HEK293T (cell line): ENCODE results near the gene BRF1.

Source experiments
- BHLHE40 ChIP-seq: fragments of 450-650 bp; IDR thresholded peaks from 2 replicates; pipeline ENCODE4 v1.6.1; 2016; ENCODE audit warnings: mild to moderate bottlenecking, moderate library complexity, borderline replicate concordance
- CTBP1 ChIP-seq: fragments of 450-650 bp; IDR thresholded peaks from 2 replicates; pipeline ENCODE4 v1.6.1; 2016; ENCODE audit warnings: borderline replicate concordance
- ELF4 ChIP-seq: fragments of 450-650 bp; IDR thresholded peaks from 2 replicates; pipeline ENCODE4 v1.6.1; 2017; ENCODE audit warnings: antibody characterized with exemption
- FOXA1 ChIP-seq: fragments of 450-650 bp; IDR thresholded peaks from 2 replicates; pipeline ENCODE4 v1.6.1; 2016; ENCODE audit warnings: mild to moderate bottlenecking
- FOXK2 ChIP-seq: fragments of 450-650 bp; IDR thresholded peaks from 2 replicates; pipeline ENCODE4 v1.6.1; 2016; ENCODE audit warnings: mild to moderate bottlenecking
- FOXM1 ChIP-seq: fragments of 450-650 bp; IDR thresholded peaks from 2 replicates; pipeline ENCODE4 v1.6.1; 2017; ENCODE audit warnings: mild to moderate bottlenecking, borderline replicate concordance
- HDGF ChIP-seq: fragments of 450-650 bp; IDR thresholded peaks from 2 replicates; pipeline ENCODE4 v1.6.1; 2017; ENCODE audit warnings: antibody characterized with exemption, borderline replicate concordance
- LEF1 ChIP-seq: fragments of 450-650 bp; IDR thresholded peaks from 2 replicates; pipeline ENCODE4 v1.6.1; 2017; ENCODE audit warnings: mild to moderate bottlenecking, borderline replicate concordance
- NFRKB ChIP-seq: fragments of 450-650 bp; IDR thresholded peaks from 2 replicates; pipeline ENCODE4 v1.6.1; 2016; ENCODE audit warnings: mild to moderate bottlenecking, moderate library complexity
- SP1 ChIP-seq: fragments of 450-650 bp; IDR thresholded peaks from 2 replicates; pipeline ENCODE4 v1.6.1; 2017
- SUZ12 ChIP-seq: fragments of 450-650 bp; IDR thresholded peaks from 2 replicates; pipeline ENCODE4 v1.6.1; 2016; ENCODE audit warnings: mild to moderate bottlenecking
- TARDBP ChIP-seq: fragments of 450-650 bp; IDR thresholded peaks from 2 replicates; pipeline ENCODE4 v1.6.1; 2016
- ZNF384 ChIP-seq: fragments of 450-650 bp; IDR thresholded peaks from 2 replicates; pipeline ENCODE4 v1.6.1; 2016

DNA sequence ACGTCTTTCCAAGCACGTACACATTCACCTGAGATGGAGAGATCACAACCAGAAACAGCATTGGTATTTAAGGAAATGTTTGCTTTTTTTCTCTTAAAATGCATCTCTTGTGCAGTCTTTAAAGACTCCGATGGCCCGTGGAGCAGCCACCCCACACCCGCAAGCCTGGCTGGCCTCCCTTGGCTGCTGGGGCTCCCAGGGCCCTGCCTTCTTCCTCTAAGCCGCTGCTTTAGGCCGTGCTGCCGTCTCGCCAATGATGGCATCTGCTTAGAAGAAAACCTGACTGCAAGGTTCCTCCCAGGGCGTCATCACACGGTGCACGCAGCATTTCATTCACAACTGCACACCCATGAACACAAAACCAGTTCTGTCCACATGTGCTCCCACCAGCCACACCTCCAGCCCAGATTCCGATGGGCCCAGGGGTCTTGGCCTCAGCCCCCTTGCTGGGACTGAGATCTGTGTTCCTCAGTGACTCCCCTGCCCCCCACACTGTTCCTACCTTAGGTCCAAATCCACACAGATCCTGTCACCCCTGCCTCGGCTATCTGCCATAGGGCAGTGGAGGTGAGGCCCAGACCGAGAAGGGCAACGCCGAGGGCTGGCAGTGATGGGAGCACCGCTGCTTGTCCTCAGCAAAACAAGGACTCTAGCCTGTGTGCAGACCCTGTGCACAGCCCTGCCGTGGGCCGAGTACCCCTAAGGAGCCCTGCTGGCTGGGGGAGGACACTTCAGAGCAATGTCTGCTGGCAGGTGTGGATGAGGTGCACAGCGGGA is 48.1 kb downstream of the BRF1 start:
- TF ChIP-seq CTBP1, result no peak
- no peak for TF ChIP-seq SUZ12
- TF ChIP-seq NFRKB, result no peak
- TF ChIP-seq FOXM1, result no peak
- TF ChIP-seq SP1, result no peak
- no peak for TF ChIP-seq ZNF384
- TF ChIP-seq HDGF, result no peak
- no peak for TF ChIP-seq ELF4
- no peak for TF ChIP-seq TARDBP
- TF ChIP-seq FOXK2, result no peak
- TF ChIP-seq LEF1, result no peak
- TF ChIP-seq FOXA1, result no peak
- no peak for TF ChIP-seq BHLHE40
